ENCODE data around the gene CASP3.
"Not testable (repeated sequence)": the region's sequence is repeated elsewhere in the genome, so short reads cannot be mapped to it uniquely, and the experiment has no call there.

The CASP3 gene

DNA sequence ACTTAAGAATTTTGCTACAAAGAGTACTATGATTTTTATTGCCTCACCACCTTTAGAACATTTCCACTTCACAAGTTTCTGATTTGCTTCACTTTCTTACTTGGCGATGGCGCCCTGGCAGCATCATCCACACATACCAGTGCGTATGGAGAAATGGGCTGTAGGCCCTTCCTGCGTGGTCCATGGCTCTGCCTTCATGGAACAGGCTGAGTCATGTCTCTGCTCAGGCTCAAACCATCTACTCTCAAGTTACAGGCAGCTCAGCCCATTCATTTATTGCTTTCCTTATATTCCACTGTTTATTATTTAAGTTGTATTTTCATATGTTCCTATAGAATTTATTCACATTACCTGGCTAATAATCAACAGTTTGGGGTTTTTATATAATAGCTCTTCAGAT lies 21.1 kb downstream of the CASP3 start:
- DNase-seq, result no peak

- DNase-seq, result not testable (repeated sequence)
These were observed 23.3 kb downstream of the CASP3 start for GRCh38 chr4:184625783-184626596.

DNA sequence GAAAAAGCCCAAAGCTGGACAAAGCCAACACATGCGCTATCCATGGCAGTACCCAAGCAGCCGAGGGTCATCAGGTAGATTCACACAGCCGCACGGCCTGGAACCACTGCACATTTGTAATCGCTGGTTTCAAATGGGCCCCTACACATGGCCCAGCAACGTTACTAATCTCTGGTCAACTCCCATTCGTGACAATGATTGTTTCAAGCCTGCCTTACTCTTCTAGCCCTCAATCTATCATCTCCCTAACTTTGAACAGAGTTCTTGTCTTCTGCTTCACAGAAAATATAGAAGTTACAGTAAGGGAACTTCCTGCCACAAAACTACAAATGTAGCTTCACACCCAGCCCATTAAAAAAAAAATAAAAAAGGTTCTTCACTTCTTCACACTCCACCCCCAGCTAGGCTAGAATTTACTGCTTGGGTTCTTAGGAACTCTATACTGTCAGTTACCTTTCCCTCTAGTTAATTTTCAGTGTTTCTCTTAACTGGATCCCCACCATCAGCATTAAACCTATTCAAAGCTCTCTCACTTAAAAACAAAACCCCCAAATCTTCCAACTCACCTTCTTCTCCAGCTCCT lies 24.2 kb downstream of the CASP3 start:
- DNase-seq, result no peak

DNA sequence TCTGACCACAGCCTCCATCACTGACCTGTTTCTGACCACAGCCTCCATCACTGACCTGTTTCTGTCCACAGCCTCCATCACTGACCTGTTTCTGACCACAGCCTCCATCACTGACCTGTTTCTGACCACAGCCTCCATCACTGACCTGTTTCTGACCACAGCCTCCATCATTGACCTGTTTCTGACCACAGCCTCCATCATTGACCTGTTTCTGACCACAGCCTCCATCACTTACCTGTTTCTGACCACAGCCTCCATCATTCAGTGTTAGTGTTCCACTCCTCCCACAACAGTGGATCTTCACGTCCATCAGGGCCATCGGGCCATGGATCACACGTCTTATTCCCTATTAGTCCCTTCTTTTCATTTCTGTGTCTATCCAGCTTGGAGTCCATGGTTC lies 24.7 kb downstream of the CASP3 start:
- DNase-seq, result not testable (repeated sequence)

DNA sequence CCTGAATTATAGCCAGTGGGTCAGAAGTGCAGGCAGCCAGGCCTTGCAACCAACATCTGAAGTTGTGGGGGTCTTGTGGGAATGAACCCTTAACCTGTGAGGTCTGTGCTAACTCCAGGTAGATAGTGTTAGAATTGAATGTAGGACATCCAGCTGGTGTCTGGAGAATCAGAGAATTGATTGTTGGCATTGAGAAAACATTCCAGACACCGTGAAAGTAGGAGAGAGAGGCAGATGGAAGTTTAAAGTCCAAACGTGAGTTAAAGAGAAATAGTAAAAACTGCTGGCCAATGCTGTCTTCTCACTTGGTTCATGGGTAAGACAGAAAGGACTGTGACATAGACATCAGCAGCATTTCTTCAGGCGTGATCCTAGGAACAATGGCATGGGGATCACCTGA lies 27.7 kb downstream of the CASP3 start:
- DNase-seq, result no peak

- DNase-seq, result no peak
These were observed 28.9 kb downstream of the CASP3 start for GRCh38 chr4:184620212-184620867.

DNA sequence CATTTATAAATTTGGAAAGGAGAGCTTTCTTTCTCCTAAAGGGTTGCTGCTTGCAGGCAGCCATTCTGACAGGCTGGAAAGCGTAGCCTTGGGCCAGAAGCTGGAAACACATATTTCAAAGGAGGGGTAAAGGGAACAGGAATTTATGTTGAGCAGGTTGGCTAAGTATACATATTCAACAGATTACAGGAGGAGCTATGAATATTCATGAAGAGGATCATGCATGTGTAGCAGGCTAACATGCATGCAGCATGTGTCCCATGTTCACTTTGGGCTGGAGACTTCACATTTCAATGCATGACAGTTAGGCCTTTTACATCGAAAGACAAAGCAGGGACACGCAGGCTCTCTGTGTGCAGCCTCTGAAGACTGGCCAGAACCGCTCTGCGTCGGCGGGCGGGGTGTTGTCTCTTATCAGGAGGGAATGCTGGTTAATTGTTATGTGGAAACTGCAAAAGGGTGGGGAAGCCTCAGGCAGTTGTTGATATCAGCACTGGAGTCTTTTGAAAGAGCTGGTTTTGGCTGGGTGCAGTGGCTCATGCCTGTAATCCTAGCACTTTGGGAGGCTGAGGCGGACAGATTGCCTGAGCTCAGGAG lies 31.5 kb downstream of the CASP3 start:
- DNase-seq, result no peak

GRCh38 chr4:184616633-184617551 lies 32.4 kb downstream of the CASP3 start:
- no peak for DNase-seq

DNA sequence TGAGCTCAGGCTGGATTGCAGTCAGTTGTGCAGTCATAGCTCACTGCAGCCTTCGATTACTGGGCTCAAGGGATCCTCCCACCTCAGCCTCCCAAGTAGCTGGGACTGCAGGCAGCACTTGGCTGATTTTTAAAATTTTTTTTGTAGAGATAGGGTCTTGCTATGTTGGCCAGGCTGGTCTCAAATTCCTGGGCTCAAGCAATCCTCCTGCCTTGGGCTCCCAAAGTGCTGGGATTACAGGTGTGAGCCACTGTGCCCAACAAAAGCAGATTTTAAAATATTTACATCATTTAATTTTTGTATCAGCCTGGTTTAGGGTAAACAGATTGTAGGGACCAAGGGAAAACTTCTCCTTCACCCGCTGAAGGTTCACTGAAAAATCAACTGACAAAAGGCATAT lies 33.1 kb downstream of the CASP3 start:
- DNase-seq, result not testable (repeated sequence)

GRCh38 chr4:184614509-184614908 lies 34.7 kb downstream of the CASP3 start:
- DNase-seq, result no peak

- no peak for DNase-seq
These were observed 35.8 kb downstream of the CASP3 start for GRCh38 chr4:184613405-184613804.

DNA sequence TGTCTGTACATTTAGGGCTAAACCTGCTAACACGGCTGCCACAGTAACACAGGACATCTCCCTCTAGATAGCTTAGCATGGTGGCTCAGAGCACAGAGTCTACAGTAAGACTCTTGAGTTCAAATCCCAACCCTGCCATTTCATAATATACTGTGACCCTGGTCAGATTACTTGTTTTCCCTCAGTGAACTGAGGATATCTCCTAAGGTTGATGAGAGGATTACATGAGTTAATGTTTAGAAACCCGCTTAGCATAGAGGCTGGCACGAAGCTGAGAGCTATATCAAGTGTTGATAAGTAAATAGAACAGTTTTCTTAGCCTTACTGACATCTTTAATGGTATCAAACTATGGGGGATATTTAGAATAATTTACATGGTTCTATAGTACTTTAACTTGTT lies 37.2 kb downstream of the CASP3 start:
- DNase-seq, result no peak

DNA sequence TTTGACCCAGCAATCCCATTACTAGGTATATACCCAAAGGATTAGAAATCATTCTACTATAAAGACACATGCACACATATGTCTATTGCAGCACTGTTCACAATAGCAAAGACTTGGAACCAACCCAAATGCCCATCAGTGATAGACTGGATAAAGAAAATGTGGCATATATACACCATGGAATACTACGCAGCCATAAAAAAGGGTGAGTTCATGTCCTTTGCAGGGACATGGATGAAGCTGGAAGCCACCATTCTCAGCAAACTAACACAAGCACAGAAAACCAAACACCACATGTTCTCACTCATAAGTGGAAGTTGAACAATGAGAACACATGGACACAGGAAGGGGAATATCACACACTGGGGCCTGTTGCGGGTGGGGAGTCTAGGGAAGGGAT lies 41.8 kb downstream of the CASP3 start:
- DNase-seq, result not testable (repeated sequence)

DNA sequence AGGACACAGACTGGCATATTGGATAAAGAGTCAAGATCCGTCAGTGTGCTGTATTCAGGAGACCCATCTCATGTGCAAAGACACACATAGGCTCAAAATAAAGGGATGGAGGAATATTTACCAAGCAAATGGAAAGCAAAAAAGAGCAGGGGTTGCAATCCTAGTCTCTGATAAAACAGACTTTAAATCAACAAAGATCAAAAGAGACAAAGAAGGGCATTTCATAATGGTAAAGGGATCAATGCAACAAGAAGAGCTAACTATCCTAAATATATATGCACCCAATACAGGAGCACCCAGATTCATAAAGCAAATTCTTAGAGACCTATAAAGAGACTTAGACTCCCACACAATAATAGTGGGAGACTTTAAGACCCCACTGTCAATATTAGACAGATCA lies 46.4 kb downstream of the CASP3 start:
- not testable (repeated sequence) for DNase-seq

DNA sequence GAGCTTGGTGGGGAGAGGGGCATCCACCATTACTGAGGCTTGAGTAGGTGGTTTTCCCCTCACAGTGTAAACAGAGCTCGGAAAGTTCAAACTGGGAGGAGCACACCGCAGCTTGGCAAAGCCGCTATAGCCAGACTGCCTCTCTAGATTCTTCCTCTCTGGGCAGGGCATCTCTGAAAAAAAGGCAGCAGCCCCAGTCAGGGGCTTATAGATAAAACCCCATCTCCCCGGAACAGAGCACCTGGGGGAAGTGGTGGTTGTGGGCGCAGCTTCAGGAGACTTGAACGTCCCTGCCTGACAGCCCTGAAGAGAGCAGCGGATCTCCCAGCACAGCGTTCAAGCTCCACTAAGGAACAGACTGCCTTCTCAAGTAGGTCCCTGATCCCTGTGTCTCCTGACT lies 48.3 kb downstream of the CASP3 start:
- not testable (repeated sequence) for DNase-seq

DNA sequence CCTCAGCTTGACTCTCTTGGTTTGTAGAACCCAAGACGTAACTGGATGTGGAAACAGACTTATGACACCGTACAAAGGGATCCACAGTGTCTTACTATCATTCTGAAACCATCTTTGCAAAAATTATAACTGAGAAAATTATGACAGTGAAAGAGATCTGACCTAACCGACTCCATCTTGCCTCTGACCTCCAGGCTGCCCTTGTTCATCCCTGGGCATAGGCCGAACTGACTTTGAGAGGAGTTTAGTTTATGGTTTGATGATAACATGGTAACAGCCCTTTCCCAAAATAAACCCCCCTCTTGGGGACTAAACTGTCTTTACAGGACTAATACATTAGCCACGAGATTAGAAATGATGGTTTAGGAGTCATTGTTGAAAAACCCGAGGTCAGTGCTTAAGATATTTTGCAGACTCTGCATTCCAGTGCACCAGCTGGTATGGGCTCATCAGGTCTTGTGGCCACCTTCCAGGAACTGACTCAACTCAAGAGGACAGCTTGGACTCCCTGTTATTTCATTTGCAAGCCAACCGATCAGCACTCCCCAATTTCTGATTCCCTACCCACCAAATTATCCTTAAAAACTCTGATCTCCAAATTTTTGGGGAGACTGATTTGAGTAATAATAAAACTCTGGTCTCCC lies 49.6 kb downstream of the CASP3 start:
- DNase-seq, result no peak

DNA sequence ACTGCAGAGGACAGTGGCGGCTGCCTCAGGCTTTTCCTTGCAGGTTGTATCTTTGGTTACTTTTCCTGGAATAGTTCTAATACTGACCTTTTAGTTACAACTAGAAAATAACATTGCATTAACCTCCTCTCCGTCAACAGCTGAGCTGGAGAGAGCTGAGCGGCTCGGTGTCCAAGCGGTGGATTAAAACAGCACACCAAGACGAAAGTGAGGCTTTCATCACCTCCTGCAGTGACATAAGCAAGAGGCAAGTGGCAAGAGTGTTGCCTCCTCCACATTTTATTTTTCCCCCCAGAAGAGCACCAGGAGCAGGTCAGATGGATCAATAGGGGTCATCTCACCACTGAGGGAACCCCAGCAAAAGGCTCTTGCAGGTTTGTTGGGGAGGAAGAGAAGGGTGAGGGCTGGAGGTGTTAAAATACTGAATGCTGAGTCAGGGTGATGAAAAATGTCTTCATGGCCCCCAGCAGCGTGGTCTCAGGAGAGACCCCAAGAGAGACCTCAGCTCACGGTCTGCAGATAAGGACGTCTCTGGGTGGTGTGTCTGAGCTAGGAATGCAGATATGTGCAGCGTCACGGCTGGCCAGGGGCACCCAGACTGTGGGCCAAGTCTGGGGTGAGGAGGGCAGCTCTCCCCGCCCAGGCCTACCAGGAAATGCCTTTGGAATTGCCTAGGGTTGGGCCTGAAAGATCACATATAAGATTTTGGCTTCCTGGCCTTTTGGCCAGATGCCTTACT lies 50.3 kb downstream of the CASP3 start:
- no peak for DNase-seq

GRCh38 chr4:184596617-184597185 lies 52.5 kb downstream of the CASP3 start:
- DNase-seq, result no peak

DNA sequence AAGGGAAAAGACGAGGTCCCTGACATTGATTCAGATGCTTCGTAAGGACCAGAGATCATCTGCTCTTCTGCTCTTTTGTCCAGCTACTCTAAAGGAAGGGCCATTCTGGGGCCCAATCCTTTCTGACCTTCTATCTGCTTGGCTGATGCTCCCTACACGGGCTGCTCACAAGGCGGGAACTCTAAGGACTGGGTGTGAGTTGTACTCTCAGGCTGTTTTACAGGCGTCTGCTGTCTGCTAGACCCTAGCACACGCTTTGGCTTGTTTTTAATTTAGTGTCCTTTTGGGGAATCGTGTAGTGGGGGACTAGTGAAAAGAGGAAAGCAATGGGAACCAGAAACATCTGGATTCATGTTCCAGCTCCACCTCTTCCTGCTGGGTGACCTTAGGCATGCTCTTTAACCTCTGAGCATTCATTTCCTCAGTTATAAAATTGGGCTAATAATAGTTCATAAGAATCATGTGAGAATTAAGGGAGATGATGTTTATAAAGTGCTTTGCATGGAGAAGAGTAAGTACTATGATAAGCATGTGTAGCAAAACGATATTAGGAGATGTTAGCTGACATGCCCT lies 53.1 kb downstream of the CASP3 start:
- no peak for DNase-seq

GRCh38 chr4:184595430-184595829 lies 53.8 kb downstream of the CASP3 start:
- no peak for DNase-seq

DNA sequence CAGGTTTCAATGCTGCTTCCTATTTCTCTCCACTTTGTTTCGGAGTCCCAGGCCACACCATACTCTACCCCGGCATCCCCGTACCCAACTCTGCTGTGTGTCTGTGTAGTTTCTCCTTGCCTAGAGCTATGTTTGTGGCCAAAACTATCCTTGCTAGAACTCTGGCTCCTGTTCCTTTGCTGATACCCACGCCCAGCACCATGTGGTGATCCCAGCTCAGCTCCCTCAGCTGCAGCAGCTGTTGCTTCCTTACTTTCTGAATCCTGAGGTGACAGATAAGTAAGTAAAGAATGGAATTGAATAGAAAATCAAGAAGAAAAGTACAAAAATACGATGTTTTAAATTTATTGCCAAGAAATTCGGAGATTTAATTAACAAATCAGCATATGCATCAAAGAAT lies 55.8 kb downstream of the CASP3 start:
- no peak for DNase-seq

All from activated CD4-positive, CD25-positive, alpha-beta regulatory T cell (primary cell).